Left cardiac atrium (tissue), 4 donors: ENCODE data around the gene NANOS2. TPM values are rescaled to one million over a fixed set of nuclear protein-coding genes. Genes with fewer than 3 reads are reported as not detected.

Experiments used
- ATAC-seq, 2 donors: fragments of 200-7000 bp; cut with Tn5 transposase; one replicate each; pipeline ENCODE4 v1.9.1; 2020; ENCODE audit warnings: mild to moderate bottlenecking in 2 of 2, moderate library complexity in 2 of 2
- DNase-seq: peaks from one replicate; pipeline ENCODE4 v3.0.0-alpha.2; 2020
- intact Hi-C, 2 donors: fragments of 100-400 bp; cut with DNase I; formaldehyde crosslinking; loops; one replicate each; pipeline versions ENCODE4 v1.14.1 to v1.15.1; 2022 to 2023
- total RNA-seq, 2 donors: library from RNA; stranded (reverse); fragmentation: NEBNext Ultra II Directional; extraction: Animal tissue kit (Norgen Biotek cat#: 25700); gene quantifications; one replicate each; pipeline ENCODE4 v1.2.1, GENCODE V29; 2021
- donor health status: DM: no; HTN: yes; CAD: no.
- donor health status: DM: no; HTN: yes; CAD: no; lungs with severe emphysema.
- donor health status: DM: yes; HTN: yes; CAD: no.
- donor health status: Dilated cardiomyopathy.

NANOS2 gene
- total RNA-seq, 2 donors from 2014 or later: not detected

DNA sequence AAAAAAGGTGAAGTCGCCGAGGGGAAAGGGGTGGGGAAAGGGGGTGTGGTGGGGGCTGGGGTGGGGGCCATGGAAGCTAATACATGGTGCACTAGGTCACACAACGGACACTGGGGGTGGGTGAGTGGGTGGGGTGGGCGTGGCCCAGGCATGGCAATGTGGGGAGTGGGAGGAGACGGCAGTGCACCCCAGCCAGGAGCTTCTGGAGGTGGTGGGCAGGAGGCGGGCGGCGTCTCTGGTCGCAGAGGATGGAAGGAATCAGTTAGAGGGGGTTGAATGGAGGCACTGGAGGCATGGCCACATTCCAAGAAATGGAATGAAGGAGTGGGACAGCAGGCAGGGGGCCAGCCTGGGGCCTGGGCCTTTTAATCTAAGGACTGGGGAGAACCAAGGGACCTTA, 19.2 kb upstream of the NANOS2 start:
- no peak for ATAC-seq
- no peak for DNase-seq
- intact Hi-C loops: no loop called here

GRCh38 chr19:45931055-45931454, 16.5 kb upstream of the NANOS2 start:
- ATAC-seq (no peak), DNase-seq (no peak)
- intact Hi-C loops: no loop called here

GRCh38 chr19:45929247-45929646, 14.7 kb upstream of the NANOS2 start:
- no peak for DNase-seq
- intact Hi-C loops: no loop called here
- ATAC-seq: no peak

GRCh38 chr19:45927565-45928261, 13.1 kb upstream of the NANOS2 start:
- intact Hi-C loops: no loop called here
- ATAC-seq (peak; percentile 93 to 95), DNase-seq (peak; percentile 91)

GRCh38 chr19:45924891-45925447, 10.4 kb upstream of the NANOS2 start:
- ATAC-seq: no peak
- intact Hi-C loops: no loop called here
- no peak for DNase-seq

GRCh38 chr19:45922281-45922680, 7.7 kb upstream of the NANOS2 start:
- ATAC-seq: no peak
- intact Hi-C loops: no loop called here
- no peak for DNase-seq

DNA sequence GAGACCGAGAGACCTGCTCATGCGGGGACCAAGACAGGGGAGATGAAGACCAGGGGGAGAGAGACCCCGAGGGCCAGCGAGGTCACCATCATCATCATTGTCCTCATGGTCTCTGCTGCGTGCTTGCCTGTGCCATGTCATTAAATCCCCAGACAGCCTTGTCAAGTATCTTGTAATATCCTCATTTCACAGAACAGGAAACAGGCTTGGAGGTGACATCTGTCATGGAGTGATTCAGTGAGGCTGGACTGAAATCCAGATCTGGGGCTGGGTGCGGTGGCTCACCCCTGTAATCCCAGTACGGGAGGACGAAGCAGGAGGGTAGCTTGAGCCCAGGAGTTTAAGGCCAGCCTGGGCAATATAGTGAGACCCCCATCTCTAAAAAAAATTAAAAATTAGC, 5.9 kb upstream of the NANOS2 start:
- ATAC-seq: no peak
- no peak for DNase-seq
- intact Hi-C loops: no loop called here

DNA sequence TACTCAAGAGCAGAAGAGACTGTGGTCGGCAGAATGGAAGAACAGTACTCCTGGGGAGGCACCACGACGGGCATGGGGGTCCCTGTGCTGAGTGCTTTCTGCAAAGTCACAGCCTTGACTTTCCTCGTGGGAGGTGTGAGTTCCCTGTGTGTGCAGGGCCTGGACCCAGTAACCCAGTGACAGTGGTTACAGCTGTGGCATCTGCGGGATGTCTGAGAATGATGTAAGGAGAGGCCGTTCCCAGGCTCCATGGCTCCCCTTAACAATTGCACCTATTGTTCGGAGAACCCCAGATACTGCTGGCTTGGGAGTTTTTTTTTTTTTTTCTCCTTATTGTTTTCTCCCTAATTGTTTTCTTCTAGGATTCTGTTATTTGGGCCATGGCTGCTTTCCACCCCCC, 5.1 kb upstream of the NANOS2 start:
- intact Hi-C loops: no loop called here

DNA sequence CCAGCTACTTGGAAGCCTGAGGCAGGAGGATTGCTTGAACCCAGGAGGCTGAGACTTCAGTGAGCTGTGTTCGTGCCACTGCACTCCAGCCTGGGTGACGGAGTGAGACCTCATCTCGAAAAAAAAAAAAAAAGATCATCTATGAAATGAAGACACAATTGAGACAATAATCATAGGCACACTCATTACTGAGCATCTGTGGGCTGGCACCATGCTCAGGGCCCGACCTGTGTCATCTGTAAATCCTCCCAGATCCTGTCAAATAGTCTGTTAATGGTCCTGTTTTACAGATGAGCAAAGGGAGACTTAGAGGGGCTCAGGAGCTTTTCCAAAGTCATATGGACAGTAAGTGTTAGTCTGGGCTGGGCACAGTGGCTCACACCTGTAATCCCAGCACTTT, 4.1 kb upstream of the NANOS2 start:
- ATAC-seq (no peak), DNase-seq (no peak)
- intact Hi-C loops: no loop called here

More for the DNA sequence above, 5.1 kb upstream of the NANOS2 start:
- ATAC-seq (no peak), DNase-seq (no peak)

- DNase-seq: no peak
- no peak for ATAC-seq
- intact Hi-C loops: no loop called here
These were observed 3.0 kb upstream of the NANOS2 start for GRCh38 chr19:45917421-45918091.

DNA sequence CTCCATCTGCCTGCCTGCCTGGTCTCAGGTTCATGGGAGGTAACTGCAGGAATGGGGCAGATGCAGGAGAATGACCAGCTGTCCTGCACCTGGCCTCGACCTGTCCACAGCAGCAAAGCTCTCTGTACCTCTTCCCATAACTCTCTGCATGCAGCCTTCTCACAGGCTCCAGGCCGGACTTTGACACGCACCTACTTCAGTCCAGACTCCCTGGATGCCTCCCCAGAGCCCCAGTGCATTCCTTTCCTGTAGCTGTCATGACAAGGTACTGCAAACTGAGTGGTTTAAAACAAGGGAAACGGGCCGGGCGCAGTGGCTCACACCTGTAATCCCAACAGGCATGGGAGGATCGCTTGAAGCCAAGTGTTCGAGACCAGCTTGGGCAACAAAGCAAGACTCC, 3.3 kb downstream of the NANOS2 start:
- no peak for ATAC-seq
- intact Hi-C loops: no loop called here
- DNase-seq: no peak

GRCh38 chr19:45908956-45909355, 5.6 kb downstream of the NANOS2 start:
- ATAC-seq: no peak
- DNase-seq: no peak
- intact Hi-C loops: no loop called here

GRCh38 chr19:45906221-45906620, 8.4 kb downstream of the NANOS2 start:
- intact Hi-C loops: no loop called here
- no peak for DNase-seq
- no peak for ATAC-seq

DNA sequence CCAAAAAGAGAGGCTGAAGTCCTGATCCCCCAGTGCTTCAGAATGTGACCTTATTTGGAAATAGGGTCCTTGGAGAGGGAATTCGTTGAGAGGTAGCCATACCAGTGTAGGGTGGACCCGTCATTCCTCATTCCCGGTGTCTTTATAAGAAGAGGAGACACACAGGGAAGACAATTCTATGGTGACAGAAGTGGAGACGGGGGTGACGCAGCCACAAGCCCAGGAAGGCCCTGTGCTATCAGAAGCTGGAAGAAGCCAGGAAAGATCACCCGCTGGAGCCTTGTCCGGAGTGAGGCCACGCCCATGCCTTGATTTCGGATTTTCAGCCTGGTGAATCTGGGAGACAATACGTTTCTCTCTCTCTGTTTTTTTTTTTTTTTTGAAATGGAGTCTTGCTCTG, 9.6 kb downstream of the NANOS2 start:
- ATAC-seq: no peak
- intact Hi-C loops: no loop called here

GRCh38 chr19:45902651-45903625, 11.6 kb downstream of the NANOS2 start:
- ATAC-seq: peak; percentile 95 to 96
- DNase-seq: peak; percentile 99
- intact Hi-C loops: no loop called here

More for the DNA sequence above, 9.6 kb downstream of the NANOS2 start:
- no peak for DNase-seq

DNA sequence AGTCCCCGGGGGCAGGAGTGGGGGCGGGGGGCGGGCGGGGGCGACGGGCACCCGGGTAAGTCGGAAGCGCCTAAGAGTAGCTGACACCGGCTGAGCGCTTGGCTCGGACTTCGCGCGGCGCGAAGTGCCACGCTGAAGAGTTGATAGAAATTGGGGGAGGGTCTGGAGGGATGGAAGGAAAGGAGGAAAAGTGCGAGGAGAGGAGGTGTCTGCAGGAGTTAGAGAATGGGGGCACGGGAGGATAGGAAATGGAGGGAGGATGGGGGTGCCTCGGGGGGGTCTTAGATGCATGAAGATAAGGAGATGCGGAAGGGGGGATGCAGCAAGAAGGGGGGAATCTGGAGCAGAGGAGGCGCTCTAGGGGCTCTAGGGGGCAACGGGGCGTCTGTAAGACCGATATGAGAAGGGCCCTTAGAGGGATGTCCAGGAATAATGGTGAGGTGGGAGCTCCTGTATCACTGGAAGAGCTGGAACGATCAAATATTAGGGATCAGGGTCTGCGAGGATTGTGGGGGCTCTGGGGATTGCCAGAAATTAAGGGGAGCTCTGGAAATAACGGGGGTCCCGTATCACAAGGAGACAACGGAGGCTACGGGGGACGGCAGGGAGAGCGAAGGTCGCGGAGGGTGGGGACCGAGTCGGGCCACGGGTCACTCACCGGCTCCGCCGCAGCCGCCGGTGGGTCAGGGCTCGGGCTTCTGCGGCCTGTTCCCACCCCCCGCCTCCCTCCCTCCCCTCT, 12.5 kb downstream of the NANOS2 start, which contains the start of gene MYPOP:
MYPOP (minus strand) TSS at position 702 of the 739 bp plus-strand sequence. CDS start 840 bp downstream, outside the sequence.
- no peak for DNase-seq
- intact Hi-C loops: no loop called here
- no peak for ATAC-seq

DNA sequence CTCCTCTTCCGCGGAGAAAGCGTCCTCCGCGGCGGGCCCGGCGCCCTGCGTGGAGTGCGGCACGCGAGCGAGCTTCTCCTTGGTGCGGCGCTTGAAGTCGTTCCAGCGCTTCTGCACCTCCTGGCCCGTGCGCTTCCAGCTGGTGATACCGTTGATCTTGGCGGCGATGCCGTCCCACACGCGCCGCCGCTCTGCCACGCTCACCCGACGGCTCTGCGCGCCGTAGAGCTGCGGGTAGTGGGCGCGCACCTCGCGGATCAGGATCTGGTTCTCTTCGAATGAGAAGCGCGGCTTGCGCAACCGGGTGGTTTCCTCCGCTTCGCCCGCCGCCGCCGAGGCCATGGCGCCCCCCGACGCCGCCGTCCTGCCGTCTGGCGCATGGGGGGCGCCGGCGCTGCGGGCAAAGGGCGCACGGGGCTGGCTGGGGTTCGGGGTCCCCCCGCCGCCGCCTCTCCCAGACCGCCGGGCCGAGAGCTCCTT, 13.1 kb downstream of the NANOS2 start:
- intact Hi-C loops: no loop called here
- peak; percentile 77 for DNase-seq
- ATAC-seq: peak in 1 of 2 donors; percentile 6

GRCh38 chr19:45900738-45901431, 13.7 kb downstream of the NANOS2 start:
- ATAC-seq: no peak
- DNase-seq: no peak
- intact Hi-C loops: no loop called here
